ENCODE measurements around the gene SLC8B1.

The SLC8B1 gene

GRCh38 chr12:113369391-113369985 is 34.6 kb upstream of the SLC8B1 start:
- Histone ChIP-seq H3K4me1 (ENCODE audit: control insufficient read depth, insufficient read depth, low read length) (no peaks in the 10 kb centered on the region), H3K4me3 (ENCODE audit: low read length) (no peak overlapping the region), H3K36me3 (ENCODE audit: control insufficient read depth, insufficient read depth, low read length) (peaks cover under 1% of the 10 kb centered on the region), H3K9me3 (ENCODE audit: control insufficient read depth, insufficient read depth, low read length) (no peaks in the 10 kb centered on the region), H3K27me3 (ENCODE audit: control insufficient read depth, insufficient read depth, low read length) (no peaks in the 10 kb centered on the region), H3K27ac (ENCODE audit: low read length) (no peak overlapping the region)
- no peak for DNase-seq (ENCODE audit: low read depth, low spot score)
- WGBS (ENCODE audit: insufficient coverage, insufficient read length) = no CpG with 5 or more reads among the region's 6 CpGs

GRCh38 chr12:113368331-113368730 is 33.4 kb upstream of the SLC8B1 start:
- DNase-seq (ENCODE audit: low read depth, low spot score) = no peak
- no CpG with 5 or more reads among the region's 4 CpGs for WGBS (ENCODE audit: insufficient coverage, insufficient read length)
- Histone ChIP-seq H3K27me3 (ENCODE audit: control insufficient read depth, insufficient read depth, low read length) (no peaks in the 10 kb centered on the region), H3K4me1 (ENCODE audit: control insufficient read depth, insufficient read depth, low read length) (no peaks in the 10 kb centered on the region), H3K4me3 (ENCODE audit: low read length) (no peak overlapping the region), H3K9me3 (ENCODE audit: control insufficient read depth, insufficient read depth, low read length) (no peaks in the 10 kb centered on the region), H3K27ac (ENCODE audit: low read length) (no peak overlapping the region), H3K36me3 (ENCODE audit: control insufficient read depth, insufficient read depth, low read length) (no peaks in the 10 kb centered on the region)

- WGBS (ENCODE audit: insufficient coverage, insufficient read length) = no CpG with 5 or more reads among the region's 4 CpGs
- no peaks in the 10 kb centered on the region for H3K27me3 ChIP-seq (ENCODE audit: control insufficient read depth, insufficient read depth, low read length)
- no peak overlapping the region for H3K4me3 ChIP-seq (ENCODE audit: low read length)
- no peak for DNase-seq (ENCODE audit: low read depth, low spot score)
- H3K4me1 ChIP-seq (ENCODE audit: control insufficient read depth, insufficient read depth, low read length) = no peaks in the 10 kb centered on the region
- H3K9me3 ChIP-seq (ENCODE audit: control insufficient read depth, insufficient read depth, low read length) = no peaks in the 10 kb centered on the region
- H3K36me3 ChIP-seq (ENCODE audit: control insufficient read depth, insufficient read depth, low read length) = no peaks in the 10 kb centered on the region
- no peak overlapping the region for H3K27ac ChIP-seq (ENCODE audit: low read length)
Observed at GRCh38 chr12:113366827-113367226, 31.9 kb upstream of the SLC8B1 start.

- no peak for DNase-seq (ENCODE audit: low read depth, low spot score)
- no CpG with 5 or more reads among the region's 7 CpGs for WGBS (ENCODE audit: insufficient coverage, insufficient read length)
Observed at GRCh38 chr12:113365639-113366395, 30.9 kb upstream of the SLC8B1 start.

GRCh38 chr12:113364698-113365097 is 29.8 kb upstream of the SLC8B1 start:
- no CpG with 5 or more reads among the region's 5 CpGs for WGBS (ENCODE audit: insufficient coverage, insufficient read length)
- no peaks in the 10 kb centered on the region for H3K27me3 ChIP-seq (ENCODE audit: control insufficient read depth, insufficient read depth, low read length)

More at GRCh38 chr12:113365639-113366395, 30.9 kb upstream of the SLC8B1 start:
- Histone ChIP-seq H3K36me3 (ENCODE audit: control insufficient read depth, insufficient read depth, low read length) (no peaks in the 10 kb centered on the region), H3K9me3 (ENCODE audit: control insufficient read depth, insufficient read depth, low read length) (no peaks in the 10 kb centered on the region), H3K27me3 (ENCODE audit: control insufficient read depth, insufficient read depth, low read length) (no peaks in the 10 kb centered on the region), H3K4me3 (ENCODE audit: low read length) (no peak overlapping the region), H3K27ac (ENCODE audit: low read length) (no peak overlapping the region), H3K4me1 (ENCODE audit: control insufficient read depth, insufficient read depth, low read length) (no peaks in the 10 kb centered on the region)

GRCh38 chr12:113361574-113362370 is 26.9 kb upstream of the SLC8B1 start:
- Histone ChIP-seq H3K4me3 (ENCODE audit: low read length) (no peak overlapping the region), H3K27me3 (ENCODE audit: control insufficient read depth, insufficient read depth, low read length) (no peaks in the 10 kb centered on the region), H3K9me3 (ENCODE audit: control insufficient read depth, insufficient read depth, low read length) (no peaks in the 10 kb centered on the region), H3K36me3 (ENCODE audit: control insufficient read depth, insufficient read depth, low read length) (no peaks in the 10 kb centered on the region), H3K27ac (ENCODE audit: low read length) (no peak overlapping the region), H3K4me1 (ENCODE audit: control insufficient read depth, insufficient read depth, low read length) (no peaks in the 10 kb centered on the region)
- no peak for DNase-seq (ENCODE audit: low read depth, low spot score)
- WGBS (ENCODE audit: insufficient coverage, insufficient read length) = no CpG with 5 or more reads among the region's 12 CpGs

More at GRCh38 chr12:113364698-113365097, 29.8 kb upstream of the SLC8B1 start:
- H3K9me3 ChIP-seq (ENCODE audit: control insufficient read depth, insufficient read depth, low read length) = no peaks in the 10 kb centered on the region
- H3K36me3 ChIP-seq (ENCODE audit: control insufficient read depth, insufficient read depth, low read length) = no peaks in the 10 kb centered on the region
- H3K4me1 ChIP-seq (ENCODE audit: control insufficient read depth, insufficient read depth, low read length) = no peaks in the 10 kb centered on the region
- no peak overlapping the region for H3K27ac ChIP-seq (ENCODE audit: low read length)
- DNase-seq (ENCODE audit: low read depth, low spot score) = no peak
- H3K4me3 ChIP-seq (ENCODE audit: low read length) = no peak overlapping the region

GRCh38 chr12:113359939-113360748 is 25.2 kb upstream of the SLC8B1 start:
- Histone ChIP-seq H3K4me3 (ENCODE audit: low read length) (no peak overlapping the region), H3K27me3 (ENCODE audit: control insufficient read depth, insufficient read depth, low read length) (no peaks in the 10 kb centered on the region), H3K9me3 (ENCODE audit: control insufficient read depth, insufficient read depth, low read length) (no peaks in the 10 kb centered on the region), H3K4me1 (ENCODE audit: control insufficient read depth, insufficient read depth, low read length) (no peaks in the 10 kb centered on the region), H3K36me3 (ENCODE audit: control insufficient read depth, insufficient read depth, low read length) (no peaks in the 10 kb centered on the region), H3K27ac (ENCODE audit: low read length) (no peak overlapping the region)
- no CpG with 5 or more reads among the region's 9 CpGs for WGBS (ENCODE audit: insufficient coverage, insufficient read length)
- DNase-seq (ENCODE audit: low read depth, low spot score) = no peak

- H3K4me1 ChIP-seq (ENCODE audit: control insufficient read depth, insufficient read depth, low read length) = no peaks in the 10 kb centered on the region
- no peak for DNase-seq (ENCODE audit: low read depth, low spot score)
- no peak overlapping the region for H3K27ac ChIP-seq (ENCODE audit: low read length)
- WGBS (ENCODE audit: insufficient coverage, insufficient read length) = no CpG with 5 or more reads among the region's 11 CpGs
- no peaks in the 10 kb centered on the region for H3K36me3 ChIP-seq (ENCODE audit: control insufficient read depth, insufficient read depth, low read length)
- no peaks in the 10 kb centered on the region for H3K27me3 ChIP-seq (ENCODE audit: control insufficient read depth, insufficient read depth, low read length)
- no peaks in the 10 kb centered on the region for H3K9me3 ChIP-seq (ENCODE audit: control insufficient read depth, insufficient read depth, low read length)
- peak overlapping the region; percentile 85 for H3K4me3 ChIP-seq (ENCODE audit: low read length)
Observed at GRCh38 chr12:113359133-113359938, 24.4 kb upstream of the SLC8B1 start.

GRCh38 chr12:113358381-113359132 is 23.6 kb upstream of the SLC8B1 start, which contains the start of gene PLBD2:
Gene PLBD2, plus strand, starts transcription at chr12:113358587. Its CDS starts 14 bp downstream, at chr12:113358601.
- H3K4me1 ChIP-seq (ENCODE audit: control insufficient read depth, insufficient read depth, low read length) = no peaks in the 10 kb centered on the region
- no peak within 1 kb of the TSS for H3K27ac ChIP-seq (ENCODE audit: low read length)
- WGBS (ENCODE audit: insufficient coverage, insufficient read length) = no CpG with 5 or more reads among the region's 67 CpGs
- no peaks in the 10 kb centered on the region for H3K36me3 ChIP-seq (ENCODE audit: control insufficient read depth, insufficient read depth, low read length)
- peak; percentile 89 for DNase-seq (ENCODE audit: low read depth, low spot score)
- no peaks in the 10 kb centered on the region for H3K9me3 ChIP-seq (ENCODE audit: control insufficient read depth, insufficient read depth, low read length)
- H3K4me3 ChIP-seq (ENCODE audit: low read length) = peak within 1 kb of the TSS; percentile 85
- H3K27me3 ChIP-seq (ENCODE audit: control insufficient read depth, insufficient read depth, low read length) = no peaks in the 10 kb centered on the region

All from iPS DF 6.9 (cell line).